GM21526 (cell line): ENCODE results near the gene CES1.
"Not testable (repeated sequence)": the region's sequence is repeated elsewhere in the genome, so short reads cannot be mapped to it uniquely, and the experiment has no call there.

ENCODE experiments used
- ATAC-seq: cut with Tn5 transposase; IDR thresholded peaks from one replicate; pipeline ENCODE4 v1.9.1; 2021; ENCODE audit warnings: moderate library complexity; ENCODE audit not compliant: unreplicated experiment, low FRiP score

CES1 gene

DNA sequence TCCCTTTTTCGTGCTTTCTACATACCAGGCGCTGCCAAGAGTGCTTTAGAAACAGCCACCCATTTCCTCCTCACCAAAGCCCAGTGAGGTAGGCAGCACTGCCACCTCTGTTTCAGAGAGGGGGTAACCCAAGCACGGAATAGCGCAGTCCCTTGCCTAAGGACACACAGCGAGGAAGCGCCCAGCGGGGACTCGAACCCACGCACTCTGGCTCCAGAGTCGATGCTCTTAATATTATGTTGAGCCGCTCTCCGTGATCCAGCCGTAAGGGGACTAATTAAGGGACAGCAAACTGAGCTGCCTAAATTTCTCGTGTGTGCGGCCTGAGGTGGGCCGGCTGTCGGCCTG lies 497 bp downstream of the CES1 start:
- ATAC-seq: no peak

DNA sequence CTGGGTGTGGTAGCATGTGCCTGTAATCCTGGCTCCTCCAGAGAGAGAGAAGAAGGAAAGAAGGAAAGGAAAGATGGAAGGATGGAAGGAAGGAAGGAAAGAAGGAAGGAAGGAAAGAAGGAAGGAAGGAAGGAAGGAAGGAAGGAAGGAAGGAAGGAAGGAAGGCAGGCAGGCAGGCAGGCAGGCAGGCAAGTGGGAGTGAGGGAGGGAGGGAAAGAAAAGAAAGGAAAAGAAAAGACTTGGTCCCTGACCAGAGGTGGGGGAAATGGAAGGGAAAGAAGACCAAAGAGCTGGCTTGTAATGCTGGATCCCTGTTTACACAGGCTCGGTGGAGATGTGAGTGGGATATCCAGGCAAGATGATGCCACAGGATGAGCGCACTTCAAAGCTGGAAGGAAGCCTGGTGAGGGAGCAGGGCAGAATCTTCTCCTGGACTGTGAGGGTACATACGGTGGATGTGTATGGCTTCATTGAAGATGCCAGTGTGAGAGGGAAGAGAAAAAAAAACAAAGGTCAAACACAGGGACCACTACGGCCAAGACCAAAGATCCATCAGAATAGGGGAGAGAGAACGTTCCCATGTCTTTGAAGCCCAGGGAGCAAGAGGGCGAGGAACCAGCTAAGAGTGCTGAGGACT lies 2.1 kb downstream of the CES1 start:
- ATAC-seq: no peak

DNA sequence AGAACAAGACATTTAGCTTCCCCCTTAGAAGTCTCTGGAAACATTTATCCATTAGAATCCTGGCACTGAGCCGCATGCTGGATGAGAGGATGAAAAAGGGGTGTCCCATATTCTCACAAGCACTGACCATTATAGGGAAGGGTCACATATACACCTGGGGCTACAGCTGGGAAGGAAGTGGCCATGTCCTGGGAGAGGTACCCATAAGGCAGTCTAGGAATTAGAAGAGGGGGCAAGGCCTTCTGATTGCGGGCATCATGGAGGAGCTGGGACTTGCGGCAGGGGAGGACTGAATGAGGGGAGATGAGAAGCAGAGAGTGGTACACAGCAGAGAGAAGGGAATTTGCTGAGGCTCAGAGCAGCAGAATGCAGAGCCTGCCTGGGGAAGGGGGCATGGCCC lies 3.7 kb downstream of the CES1 start:
- not testable (repeated sequence) for ATAC-seq

DNA sequence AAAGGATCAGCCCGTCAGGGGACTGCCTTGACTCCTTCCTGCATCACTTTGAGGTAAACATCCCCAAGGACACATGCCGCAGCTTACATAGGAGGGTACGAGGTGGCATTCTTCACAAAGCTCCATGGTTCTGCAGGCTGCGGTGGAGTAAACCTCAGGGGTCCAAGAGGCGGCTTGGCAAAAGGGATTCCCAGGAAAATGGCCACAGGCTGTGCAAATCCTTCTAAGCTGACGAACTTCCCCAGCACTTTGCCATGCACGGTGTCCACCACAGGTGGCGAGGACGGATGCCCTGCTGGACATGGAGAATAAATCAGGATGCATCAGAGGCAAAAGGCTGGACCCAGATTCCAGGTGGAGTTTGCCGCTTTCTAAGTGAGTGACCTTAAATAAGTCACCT lies 4.2 kb downstream of the CES1 start:
- no peak for ATAC-seq

DNA sequence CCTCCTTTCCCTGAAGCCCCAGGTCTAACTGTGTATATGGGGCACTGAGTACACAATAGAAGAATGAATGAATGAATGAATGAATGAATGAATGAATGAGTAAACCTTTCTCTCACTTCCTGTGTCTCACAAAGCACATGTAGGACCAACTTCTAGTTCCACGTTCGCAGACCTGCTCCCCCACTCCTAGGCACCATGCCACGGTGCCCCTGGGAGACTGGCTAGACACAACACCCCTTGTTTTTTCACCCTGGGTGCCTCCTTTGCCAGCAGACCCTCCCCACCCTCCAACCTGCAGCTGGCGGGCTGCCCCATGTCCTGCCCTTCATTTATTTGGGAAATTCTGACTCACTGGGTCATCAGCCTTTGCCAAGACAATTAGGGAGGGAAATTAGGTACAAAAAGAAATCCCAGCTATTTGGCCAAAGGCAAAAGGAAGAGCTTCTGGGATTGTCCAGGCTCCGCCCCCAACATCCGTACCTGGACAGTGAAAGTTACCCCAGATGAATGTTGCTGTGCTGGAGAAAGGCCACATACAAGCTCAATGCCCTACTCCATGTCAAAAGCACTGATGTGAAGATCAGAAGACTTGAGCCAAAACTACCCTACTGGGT lies 7.7 kb downstream of the CES1 start:
- no peak for ATAC-seq

DNA sequence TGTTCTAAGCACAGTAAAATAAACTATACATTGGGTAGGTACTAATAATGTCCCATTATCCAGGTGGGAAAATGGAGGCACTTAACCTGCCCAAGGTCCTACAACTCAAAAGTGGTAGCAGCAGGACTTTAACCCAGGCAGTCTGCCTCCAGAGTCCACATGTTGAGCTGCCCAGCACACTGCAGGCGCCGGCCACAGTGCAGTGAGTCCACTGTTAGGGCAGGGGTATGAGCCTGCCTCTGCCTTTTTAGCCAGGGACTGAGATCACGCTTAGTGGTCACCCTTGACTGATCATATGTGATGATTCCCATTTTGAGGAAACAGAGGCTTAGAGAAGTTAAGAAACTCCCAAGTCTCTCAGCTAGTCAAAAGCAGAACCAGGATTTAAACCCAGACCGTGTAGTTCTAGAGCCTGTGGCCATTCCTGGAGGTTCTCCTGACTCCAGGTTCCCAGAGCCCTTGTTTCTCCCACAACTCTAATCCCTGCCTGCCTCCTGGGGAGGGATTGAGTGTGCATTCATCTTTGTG lies 8.4 kb downstream of the CES1 start:
- no peak for ATAC-seq

DNA sequence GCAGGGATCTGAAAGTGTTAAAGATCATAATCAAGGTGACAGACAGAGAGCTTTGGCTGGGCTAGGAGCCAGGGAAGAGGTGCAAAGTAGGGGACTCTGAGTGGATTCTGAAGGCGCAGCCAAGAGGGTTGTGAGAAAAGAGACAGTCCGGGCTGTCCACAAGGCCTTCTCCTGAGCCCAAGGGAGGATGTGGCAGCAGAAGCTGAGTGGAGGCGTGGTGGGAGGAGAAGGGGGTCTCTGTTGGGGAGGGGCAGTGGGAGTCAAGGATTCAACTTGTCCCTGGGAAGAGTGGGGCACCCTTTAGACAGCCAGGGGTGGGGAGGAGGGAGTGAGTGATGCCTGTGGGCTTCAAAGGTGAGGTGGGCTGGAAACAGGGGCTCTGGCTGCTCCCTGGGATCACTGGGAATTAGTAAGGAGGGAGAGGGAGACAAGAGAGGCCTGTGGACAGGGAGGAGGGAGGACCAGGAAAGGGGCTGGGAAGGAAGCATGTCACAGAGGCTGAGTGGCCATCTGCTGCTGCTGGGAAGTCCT lies 10.6 kb downstream of the CES1 start:
- no peak for ATAC-seq

DNA sequence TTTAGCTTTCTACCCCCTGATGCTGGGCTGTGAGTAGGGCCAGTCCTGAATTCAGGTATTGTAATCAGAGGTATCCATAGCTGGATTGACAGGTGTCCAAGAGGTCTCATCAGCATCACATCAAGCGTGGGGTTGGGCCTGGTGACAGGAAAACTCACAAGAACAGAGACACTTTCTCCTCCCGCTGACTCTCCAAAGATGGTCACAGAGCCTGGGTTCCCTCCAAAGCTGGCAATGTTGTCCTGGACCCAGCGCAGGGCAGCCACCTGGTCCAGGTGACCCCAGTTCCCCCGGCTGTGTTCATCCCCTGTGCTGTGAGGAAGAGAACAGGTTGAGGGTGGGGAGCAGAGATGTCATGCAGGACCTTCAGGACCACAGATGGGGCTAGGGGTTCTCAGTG lies 11.7 kb downstream of the CES1 start:
- ATAC-seq: no peak

DNA sequence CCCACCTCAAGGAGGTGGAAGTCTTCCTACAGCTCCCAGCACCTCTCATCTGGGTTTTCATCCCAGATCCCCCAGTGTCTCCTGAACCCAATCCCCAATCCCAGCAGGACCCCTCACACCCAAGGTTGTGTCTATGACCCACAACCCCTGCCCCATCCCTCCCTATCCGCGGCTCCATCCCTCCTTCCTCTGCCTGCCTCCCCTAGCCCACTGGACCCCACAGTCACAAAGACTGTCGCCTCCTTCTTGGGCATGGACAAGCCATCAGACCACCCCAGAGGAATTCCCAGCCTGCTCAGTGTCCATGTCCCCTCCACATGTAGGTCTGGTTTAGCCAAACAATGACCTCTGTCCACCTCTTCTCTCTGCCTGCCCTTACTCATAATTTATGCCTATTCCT lies 12.3 kb downstream of the CES1 start:
- no peak for ATAC-seq

DNA sequence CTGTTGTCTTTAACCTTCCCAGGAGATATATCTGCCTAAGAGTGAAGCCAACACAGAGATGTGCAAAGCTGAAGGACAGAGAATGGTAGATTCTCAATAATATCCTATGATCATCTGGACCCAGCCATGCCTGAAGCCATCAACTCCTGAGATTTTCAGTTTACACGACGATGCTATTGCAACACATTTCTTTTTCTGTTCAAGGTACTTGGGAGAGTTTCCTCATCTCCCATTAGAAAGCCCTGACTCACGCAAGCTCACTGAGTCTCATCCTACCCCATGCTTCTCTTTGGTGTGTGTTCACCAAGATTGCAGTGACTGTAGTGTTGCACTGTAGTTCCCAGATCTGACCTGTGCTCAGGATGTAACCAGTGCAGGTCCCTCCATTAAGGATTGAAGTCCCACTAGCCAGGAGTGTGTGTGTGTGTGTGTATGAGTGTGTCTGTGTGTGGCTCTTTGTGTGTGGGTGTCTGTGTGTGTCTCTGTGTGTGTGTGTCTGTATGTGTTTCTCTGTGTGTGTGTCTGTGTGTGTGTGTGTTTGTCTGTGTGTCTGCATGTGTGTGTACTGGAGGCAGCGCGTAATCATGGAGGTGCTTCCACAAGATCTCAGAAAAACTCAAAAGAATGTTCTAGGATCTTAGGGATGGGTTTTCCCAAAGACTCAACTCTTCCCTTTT lies 15.5 kb downstream of the CES1 start:
- no peak for ATAC-seq

DNA sequence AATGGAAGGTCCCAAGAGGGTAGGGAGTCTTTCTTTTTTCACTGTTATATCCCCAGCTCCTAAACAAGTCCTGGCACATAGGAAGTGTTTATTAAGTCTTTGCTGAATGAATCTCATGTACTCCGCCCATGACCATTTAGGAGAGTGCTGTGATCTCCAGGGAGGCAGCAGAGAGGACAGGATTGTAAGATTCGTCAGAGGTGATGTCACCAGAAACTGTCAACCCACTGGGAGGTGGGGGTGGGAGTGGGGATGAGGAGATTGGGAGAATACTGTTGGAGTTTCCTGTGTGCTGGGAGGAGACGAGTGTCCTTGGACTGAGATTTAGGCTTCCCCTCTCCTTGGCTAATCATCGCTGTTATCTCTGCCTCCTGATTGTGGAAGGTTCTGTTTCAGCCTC lies 16.7 kb downstream of the CES1 start:
- ATAC-seq: not testable (repeated sequence)

DNA sequence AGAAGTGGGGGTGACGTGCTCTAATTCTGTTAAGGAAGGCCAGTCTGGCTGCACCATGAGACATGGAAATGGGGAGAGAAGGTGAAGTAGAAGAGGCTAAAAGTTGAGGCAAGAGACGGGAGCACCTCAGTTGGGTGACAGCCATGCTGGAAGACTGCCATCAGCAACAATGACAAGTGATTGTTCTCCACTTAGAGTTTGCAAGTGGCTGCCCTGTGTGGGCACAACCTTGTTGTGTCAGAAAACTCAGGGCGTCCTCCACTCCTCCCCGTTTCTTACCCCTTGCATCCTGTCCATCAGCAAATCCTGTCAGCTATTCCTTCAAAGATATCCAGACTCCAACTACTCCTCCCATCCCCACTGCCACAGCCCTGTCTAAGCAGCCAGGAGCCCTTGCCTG lies 17.6 kb downstream of the CES1 start:
- no peak for ATAC-seq

DNA sequence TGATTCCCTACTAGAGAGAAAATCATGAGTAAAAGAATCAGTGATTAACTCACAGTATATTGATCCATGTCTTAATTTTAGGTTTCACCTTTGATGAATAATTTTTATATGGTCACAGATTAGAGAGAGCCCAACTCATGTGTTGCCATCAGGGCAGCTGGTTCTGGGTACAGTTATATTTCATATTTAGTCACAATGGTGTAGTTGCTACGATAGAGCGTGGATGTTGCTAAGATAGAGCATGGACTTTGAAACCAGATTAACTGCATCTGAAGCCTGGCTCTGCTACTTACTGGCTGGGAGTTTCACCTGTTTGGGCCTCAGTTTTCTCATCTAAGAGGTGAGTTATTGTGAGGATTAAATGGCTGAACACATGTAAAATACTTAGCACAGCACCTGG lies 18.7 kb downstream of the CES1 start:
- ATAC-seq: not testable (repeated sequence)

DNA sequence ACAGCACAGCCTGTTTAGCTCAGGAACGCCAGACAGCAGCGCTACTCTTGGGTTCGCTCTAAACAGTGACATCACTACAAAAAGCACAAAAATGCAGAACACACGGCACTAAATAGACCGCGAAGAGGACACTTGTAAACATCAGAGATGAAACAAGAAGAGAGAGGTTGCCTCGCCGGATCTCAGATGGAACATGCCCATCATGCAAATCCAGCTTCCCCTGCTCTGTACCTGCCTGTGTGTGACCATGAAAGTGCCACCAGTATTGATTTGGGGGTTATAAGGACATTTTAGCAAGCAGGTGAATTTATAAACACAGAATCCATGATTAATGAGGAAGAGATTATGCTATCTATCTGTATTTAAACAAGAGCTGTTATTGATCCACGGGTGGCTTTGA lies 19.2 kb downstream of the CES1 start:
- not testable (repeated sequence) for ATAC-seq

DNA sequence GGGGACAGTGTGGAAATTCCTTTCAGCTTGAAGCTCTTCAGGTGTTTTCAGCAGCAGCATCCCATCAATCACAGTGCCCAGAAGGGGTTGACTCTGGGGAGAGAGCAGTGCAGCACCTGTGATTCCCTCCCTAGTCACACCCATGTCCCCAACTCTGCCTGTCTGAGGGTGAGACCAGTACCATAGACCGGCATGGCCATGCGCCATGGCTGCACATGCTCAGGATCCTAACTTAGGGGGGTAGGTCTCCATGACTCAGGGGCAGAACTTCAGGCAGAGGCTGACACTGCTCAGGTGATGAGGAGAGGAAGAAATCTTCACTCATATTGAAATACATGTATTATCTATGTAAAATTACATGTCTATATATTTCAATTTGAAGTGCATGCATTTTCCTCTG lies 19.9 kb downstream of the CES1 start:
- no peak for ATAC-seq

DNA sequence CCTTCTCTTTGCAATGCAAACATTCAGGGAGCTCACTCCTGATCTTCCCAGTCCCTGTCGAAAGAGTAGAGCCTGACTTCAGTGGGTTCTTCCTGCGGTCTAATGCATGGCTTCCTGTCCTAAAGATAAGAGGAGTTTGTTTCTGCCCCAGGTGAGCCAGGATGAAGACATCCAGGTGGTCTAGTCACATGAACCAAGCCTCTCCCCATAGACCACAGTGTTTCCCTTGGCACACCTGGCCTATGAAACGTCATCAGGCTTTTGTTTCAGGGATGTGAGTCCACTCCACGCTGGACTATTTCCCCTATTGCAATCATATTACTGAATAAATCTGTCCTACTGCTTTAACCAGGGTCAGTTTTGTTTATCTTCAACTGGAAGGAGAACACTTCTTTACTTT lies 21.1 kb downstream of the CES1 start:
- ATAC-seq: no peak

DNA sequence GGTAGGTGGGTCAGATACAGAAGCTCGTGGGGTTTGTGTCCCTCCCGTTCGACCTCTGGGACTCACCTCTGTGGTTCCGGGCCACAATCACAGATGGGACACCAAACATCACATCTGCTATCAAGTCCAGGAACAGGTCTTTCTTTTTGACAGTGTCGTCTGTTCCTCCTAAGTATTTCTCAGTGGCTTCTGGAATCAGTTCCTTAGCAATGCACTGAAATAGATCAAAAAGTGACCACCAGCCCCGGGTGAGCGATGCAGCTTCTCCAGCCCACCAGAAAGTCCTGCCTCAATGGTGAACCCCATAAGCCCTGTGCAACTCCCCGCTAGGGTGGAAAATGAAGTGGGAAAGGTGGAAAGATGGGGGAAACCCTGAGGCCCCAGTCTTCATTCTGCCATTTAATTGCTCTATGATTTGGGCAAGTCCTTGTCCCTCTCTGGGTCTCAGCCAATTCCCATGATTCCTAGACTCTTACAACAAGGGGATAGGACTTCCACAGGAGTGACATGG lies 22.4 kb downstream of the CES1 start:
- no peak for ATAC-seq

DNA sequence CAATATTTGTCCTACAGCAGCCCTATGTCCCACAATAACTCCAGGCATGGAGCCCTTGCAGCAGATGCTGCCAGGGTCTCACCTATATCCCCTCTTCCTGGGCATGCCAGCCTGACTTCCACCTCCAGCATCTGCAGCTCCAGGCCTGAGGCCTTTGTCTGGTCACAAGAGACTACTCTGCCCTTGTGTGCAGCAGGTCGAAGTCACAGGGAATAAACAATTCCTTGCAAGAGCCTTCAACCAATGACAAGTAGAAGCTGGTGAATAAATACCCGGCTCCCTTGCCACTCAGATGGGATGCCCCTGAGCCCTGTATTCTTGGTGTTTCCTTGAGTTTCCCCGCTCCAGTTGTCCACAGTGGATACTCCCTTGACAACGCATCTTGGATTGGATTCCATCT lies 23.0 kb downstream of the CES1 start:
- no peak for ATAC-seq

DNA sequence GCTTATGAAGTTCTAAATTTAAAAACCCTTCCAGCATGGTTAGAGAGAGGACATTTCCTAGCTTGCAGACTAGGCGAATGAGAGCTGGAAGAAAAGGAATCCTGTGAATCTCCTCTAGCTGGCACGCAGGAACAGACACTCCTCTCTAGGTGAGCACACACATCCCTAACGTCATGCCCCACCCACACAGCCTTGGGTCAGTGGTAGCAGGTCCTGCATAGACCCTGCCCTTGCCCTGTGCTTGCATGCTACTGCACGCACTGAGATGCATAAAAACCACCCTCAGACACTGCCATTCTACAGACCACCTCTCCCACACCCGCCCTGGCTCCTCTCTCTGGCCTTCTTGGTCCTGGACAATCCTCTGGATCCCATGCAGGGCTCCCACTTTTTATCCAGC lies 23.5 kb downstream of the CES1 start:
- no peak for ATAC-seq

DNA sequence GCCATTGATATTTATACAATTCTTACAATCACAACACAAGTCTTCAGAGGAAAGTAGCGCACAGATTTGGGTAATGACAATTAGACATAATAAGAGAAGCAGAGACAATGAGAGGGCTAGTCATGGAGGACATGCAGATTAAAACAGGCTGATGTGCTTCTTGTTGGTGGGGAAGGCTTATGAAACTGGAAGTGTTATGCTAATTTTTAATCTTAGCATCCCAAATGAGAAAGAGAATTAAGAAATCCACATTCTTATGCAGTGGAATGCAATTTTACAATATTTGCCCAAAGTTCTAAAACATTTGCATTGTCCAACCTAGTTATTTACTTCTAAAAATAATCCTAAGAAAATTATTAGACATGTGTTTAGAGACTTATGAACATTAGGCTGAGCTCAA lies 24.6 kb downstream of the CES1 start:
- not testable (repeated sequence) for ATAC-seq

DNA sequence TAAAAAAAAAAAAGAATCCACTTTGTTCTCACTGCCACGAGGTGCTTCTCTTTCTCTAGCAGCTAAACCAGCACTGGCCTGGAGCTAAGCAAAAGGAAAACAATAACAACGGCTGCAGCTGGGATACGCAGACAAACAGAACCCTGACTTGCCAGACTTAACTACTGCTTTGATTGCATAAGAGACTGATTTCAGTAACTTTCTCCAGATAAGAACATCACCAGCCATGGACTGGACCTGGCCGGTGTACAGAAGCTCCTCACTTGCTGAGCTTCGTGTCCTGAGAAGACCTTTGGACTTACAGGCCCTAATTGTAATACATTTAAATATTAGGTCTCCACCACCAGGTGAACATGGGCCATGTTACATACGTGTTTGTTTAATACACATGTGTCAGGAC lies 27.8 kb downstream of the CES1 start:
- not testable (repeated sequence) for ATAC-seq

DNA sequence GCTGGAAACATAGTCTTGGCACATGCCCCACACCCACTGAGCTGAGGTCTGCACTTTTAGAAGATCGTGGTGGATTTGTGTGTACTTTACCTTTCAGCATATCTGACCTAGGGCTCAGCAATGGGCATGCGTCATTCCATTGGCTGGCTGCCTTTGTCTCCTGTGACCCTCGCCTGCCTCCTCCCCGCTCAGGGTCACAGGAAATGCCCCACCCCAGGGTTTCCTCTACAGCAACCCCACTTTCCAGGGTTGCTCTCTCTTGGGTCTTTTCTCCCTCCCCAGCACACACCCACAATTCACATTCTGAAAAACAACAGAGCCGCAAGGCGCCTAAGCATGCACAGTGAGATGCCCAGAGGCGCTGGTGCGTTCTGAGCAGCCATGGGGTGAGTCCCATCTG lies 29.2 kb downstream of the CES1 start:
- not testable (repeated sequence) for ATAC-seq
